Embryonic facial prominence (tissue), 1 donor: ENCODE data around the gene LCN9.
"Not testable (repeated sequence)": the region's sequence is repeated elsewhere in the genome, so short reads cannot be mapped to it uniquely, and the experiment has no call there.

Experiments
- DNase-seq: peaks from one replicate; pipeline ENCODE4 v3.0.0-alpha.2; 2016; ENCODE audit errors: extremely low spot score

The LCN9 gene

DNA sequence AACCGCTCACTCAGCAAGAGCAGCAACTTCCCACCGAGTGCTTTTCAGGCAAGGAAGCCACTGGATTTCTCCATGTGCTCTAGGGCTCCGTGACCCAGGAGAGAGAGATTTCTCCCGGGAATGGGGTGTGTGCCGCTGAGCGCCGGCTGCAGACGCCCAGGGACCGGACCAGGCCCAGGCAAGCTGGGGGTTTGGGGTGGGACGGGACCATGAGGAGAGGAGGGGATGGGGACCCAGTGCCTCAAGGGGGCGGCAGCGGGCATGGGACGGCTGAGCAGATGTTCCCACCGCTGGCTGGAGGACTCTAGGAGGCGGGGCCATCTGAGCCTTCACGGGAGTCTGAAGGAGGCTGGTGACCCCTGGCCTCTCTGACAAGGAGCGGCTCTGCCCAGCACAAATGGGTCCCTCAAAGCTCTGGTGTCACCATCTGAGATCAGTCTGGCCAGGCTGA lies 8.5 kb downstream of the LCN9 start:
- DNase-seq, result no peak

DNA sequence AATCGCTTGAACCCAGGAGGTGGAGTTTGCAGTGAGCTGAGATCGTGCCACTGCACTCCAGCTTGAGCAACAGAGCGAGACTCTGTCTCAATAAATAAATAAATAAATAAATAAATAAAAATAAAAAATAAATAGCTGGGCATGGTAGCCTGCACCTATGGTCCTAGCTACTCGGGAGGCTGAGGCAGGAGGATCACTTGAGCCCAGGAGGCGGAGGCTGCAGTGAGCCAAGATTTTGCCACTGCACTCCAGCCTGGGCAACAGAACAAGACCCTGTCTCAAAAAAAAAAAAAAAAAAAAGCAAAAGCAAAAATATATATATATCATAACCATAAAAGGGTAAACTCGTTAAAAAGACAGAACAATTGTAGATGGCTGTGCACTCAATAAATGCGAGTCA lies 9.7 kb downstream of the LCN9 start:
- not testable (repeated sequence) for DNase-seq

DNA sequence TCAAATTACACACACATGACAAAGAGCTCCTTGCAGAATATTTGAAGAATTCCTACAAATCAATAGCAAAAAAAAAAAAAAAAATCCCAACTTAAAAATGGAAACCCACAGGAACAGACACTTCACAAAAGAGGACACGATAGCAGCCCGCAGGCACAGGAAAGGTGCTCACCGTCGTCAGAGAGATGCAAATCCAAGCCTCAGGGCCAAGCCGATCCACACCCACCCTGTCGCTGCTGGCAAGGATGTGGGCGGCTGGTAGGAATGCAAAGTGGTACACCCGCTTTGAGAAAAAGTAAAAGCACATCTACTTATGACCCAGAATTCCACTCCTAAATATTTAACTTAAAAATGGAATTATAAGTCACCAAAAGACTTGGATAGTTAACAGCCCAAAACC lies 10.8 kb downstream of the LCN9 start:
- no peak for DNase-seq

DNA sequence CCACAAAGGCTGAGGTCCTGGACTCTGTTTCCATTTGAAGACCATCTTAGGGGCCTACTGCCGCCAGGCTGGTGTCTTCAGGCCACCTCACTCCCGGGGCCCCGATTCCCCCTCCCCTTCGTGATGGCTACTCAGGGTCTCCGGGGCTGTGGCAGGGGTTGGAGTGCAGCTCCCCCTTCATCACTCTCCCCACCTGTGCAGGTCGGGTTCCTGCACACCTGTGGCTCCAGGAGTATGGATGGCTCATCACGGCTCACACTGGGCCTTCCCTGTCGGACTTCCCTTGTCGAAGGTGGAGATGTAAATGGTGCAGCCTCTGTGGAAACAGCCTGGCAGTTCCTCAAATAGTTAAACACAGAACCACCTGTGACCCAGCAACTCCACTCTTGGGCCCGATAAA lies 11.9 kb downstream of the LCN9 start:
- no peak for DNase-seq

DNA sequence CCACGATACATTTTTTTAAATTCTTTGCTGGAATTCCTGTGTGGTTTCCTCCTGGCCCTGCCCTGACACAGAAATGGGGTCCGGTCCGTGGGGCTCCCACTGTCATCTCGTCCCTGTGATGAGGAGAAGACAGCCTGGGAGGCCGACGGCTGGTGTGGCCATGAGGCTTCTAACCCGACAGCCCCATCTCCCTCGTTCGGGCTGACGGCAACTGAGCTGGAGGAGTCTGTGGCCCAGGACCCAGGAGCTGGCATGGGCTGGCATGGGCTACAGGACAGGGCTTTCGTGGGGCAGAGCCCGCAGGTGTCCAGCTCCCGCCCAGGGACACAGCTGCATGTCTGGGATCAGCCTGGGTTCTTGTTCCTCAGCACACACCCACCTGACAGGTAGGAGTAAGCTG lies 13.8 kb downstream of the LCN9 start:
- DNase-seq, result no peak

DNA sequence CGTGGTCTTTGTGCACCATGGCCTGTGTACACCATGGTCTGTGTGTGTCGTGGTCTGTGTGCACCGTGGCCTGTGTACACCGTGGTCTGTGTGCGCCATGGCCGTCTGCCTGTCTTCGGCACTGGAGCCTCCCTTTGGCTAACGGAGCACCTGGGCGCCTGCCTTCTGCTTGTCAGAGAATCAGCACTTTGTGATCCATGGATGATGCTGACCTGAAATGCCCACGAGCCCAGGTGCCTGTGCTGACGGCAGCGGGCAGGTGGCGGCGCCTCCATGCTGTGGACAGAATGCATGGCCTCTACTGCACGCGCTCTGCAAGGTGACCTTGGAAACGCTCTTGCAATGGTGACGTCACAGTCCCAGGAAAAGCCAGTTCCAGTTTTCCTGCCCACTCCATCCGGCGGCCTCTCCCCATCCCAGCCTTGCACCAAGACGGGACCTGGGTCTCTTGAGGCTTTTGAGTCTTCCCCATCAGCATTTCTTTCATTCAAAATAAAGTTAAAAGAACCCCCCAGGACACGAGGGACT lies 14.6 kb downstream of the LCN9 start:
- DNase-seq, result no peak

DNA sequence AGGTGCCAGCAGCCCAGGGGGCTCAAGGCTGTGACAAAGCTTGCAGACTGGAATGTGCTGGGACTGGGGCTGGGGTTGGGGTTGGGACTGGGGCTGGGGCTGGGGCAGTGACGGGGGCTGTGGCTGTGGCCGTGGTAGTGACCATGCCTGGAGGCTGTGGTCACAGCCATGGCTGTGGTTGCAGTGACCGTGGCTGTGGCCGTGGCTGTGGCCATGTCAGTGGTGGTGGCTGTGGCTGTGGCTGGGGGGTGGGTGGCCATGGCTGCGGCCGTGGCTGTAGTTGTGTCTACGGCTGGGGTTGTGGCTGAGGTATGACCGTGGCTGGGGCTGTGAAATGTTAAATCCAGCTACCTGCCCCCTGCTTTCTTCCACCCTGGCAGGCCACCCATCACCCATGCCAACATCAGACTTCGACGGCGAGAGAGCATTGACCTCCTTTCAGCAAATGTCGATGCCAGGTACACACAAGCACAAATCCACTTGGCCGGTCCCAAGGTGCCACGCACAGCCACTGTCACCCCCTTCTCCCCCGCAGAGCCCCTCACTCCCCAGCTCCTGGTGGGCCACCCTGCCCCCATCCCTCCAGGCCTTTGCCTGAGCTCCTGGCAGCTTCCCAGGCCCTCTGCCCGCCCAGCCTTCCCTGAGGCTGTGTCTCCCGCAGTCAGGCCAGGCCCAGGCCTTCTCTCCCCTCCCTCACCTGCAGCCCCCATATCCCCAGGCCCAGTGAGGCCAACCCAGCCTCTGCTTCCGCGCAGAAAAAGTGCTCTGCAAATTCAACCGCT lies 15.3 kb downstream of the LCN9 start:
- DNase-seq, result no peak

DNA sequence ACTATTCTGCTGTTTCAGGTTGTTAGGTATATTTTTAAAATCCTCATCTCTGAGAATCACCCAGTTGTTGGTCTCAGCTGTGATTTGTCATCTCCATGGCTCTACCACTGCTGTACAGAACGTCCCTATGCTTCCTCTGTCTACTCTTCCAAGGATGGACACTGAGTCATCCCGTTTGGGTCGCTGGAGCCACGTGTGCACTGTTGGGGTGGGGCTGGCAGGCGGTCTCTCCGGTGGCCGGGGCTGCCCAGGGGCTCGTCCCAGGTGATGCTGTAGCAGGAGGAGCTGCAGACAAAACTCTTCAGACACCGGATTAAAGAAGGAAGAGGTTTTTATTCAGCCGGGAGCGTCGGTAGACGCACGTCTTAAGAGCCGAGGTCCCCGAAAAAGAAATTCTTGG lies 16.9 kb downstream of the LCN9 start:
- no peak for DNase-seq

DNA sequence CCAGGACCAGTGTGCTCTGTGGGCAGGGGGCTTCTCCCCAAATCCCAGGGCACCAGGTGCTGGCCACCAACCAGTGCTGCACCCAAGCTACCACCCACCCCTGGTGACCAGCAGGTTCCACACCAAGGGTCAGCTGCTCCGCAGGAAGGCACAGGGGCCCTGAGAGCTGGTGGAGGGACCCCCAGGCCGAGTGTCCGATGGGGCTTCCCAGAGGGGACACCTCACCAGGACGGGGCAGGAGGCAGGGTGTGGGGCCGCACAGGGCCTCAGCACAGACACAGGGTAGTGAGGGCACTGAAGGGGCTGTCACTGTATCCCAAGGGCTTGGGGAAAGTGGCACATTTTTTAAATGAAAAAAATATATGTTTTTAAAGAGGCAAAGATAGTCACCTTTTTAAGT lies 18.1 kb downstream of the LCN9 start:
- no peak for DNase-seq

DNA sequence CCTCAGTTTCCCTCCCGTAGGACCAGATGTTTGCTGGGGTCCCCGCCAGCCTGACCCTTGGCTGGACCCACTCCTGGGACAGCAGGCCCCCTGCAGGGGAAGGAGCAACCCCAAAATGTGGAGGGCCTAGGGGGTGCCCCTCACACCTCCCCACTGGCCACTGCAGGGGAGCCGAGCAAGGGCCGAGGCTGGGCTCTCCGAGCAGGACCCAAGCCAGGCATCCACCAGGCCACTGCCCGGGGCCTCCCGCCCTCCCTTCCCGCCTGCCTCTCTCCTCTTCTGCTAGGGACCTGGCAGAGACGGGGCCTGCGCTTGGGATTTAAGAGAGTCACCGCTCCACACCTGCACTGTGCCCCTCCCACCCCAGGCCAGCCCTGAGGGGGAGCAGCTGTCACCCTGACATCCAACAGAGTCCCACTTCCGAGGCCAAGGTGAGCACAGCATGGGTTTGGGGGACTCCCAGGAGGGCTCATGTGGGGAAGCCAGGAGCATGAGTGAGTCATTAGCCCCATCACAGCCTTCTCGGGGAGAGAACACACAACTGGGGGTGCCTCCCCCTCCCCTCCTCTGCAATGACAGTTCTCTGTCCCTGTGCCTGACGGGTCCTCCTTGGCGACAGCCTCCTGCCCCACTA lies 20.4 kb downstream of the LCN9 start:
- DNase-seq, result no peak

DNA sequence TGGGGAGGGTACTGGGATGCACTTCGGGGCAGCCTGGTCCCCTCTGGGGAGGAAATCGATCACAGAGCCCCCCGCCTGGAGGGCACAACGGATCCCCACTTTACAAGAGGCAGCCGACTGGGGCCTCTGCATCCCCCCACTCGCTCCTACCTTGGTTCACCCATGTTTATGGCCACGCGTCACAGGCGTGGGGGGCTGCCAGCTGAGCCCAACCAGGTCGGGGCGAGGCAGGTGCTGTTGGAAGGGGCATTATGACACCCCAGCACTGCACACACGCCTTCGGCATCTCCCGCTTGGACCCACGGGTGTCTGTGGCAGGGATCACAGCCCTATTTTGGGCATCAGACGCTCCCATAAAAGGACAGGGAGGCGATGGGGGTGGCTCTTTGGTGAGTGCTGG lies 21.6 kb downstream of the LCN9 start:
- no peak for DNase-seq

DNA sequence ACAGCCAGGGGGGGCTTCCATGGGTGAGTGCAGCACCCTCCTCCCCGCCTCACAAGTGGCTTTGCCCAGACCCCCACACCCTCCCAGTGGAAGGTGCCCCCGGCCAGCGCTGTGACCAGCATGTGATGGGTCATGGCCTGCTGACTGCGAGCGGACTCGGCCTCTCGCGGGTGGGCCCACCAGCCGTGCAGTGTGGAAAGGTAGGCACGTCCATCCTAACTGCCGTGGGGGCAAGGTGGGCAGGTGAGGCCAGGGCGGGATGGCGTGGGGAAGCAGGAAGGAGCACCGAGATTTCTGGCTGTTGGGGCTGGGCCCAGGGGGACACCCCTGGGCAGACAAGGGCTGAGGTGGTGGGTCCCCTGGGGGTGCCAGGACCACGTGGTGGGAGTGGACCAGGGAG lies 24.1 kb downstream of the LCN9 start:
- DNase-seq, result no peak

DNA sequence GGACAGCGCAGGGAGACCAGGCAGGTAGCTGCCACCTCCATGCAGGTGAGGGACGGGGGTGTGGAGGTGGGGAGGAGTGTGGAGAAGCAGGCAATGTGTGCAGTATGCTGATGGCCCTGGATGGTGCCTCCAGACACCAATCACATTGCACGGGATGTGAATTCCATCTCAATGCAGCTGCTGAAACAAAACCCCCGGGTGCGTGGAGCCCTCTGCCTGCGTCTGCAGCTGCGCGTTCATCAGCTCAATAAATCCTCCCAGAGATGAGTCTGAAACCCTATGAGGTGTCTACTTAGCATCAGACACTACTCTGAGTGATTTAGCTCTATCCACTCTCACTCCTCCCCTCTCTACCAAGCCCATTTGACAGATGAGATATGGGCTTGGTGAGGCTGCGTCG lies 25.9 kb downstream of the LCN9 start:
- DNase-seq, result no peak

DNA sequence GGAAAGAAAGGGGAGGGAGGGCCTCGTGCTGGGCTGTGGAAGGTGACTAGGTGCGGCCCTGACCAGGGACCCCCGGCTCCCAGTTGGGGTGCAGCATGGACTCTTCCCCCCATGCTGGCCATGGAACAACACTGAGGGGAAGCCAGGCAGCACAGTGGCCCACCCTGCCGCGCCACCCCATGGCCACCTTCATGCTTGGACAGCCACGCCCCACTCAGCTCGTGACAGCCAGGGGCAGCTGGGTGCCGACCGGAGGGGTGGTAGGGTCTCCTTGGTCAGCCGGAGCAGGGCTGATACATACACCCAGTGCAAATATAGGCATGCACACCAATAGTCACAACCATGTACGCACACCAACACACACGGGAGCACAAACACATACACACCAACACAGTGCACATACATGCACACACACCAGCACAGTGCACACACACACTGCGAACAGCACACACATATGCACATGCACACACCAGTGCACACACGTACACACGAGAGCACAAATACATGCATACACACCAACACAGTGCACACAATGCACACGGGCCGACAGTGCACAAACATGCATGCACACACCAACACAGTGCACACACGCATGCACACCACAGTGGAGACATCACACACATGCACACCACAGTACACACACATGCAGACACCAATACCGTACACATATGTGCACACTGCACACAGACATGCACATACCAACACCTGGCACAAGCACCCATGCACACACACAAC lies 27.9 kb downstream of the LCN9 start:
- no peak for DNase-seq

DNA sequence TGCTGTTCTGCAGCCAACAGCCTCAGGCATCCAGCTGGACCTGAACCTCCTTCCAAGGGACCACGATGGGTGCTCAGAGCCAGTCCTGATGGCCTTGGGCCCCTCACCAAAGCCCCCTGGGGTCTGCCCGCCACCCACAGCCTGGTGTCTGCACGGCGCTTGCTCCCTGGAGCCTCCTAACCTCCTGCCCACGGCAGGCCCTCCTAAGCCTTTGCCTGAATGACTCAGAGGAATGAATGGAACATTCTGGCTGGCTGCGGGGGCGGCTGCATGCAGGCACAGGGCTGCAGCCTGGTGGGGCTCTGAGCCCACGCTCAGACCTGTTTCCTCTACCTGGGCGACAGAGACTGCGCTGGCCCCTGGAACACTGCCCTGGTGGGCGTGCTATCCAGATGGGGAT lies 29.3 kb downstream of the LCN9 start:
- no peak for DNase-seq

DNA sequence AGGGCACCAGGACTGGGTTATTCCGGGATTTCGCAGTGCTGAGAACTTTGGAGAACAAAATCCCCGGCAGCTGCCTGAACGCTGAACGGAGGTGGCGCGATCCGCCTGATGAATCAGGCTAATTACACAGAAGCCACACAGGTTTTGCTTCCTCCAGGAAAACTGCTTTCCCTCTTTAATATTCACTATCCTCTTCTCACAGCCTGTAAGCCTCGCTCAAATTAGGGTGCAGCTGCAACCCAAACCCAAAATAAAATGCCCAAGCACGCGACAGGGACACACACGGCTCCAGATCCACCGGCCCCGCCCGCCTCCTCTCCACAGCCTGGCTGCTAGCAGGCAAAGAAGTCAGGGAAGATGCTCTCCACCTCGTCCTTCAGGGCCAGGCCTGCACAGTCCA lies 30.2 kb downstream of the LCN9 start:
- DNase-seq, result no peak

DNA sequence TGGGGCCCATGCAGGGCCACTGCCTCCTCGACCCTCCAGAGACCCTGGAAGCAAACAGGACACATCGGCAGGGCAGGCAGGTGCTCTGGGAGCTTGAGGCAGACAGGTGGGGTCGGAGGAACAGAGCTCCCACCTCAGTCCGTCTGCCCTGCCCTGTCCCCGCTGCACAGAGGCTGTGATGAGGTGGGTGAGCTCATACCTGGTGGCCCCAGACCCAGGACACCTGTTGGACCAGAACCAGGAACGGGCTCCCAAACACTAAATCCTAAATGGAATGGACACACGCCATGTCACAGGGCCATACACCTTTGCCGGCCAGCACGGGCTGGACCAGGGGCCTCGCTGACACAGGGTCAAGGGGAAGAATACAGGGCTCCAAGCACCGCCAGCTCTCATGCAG lies 30.7 kb downstream of the LCN9 start:
- DNase-seq, result no peak

DNA sequence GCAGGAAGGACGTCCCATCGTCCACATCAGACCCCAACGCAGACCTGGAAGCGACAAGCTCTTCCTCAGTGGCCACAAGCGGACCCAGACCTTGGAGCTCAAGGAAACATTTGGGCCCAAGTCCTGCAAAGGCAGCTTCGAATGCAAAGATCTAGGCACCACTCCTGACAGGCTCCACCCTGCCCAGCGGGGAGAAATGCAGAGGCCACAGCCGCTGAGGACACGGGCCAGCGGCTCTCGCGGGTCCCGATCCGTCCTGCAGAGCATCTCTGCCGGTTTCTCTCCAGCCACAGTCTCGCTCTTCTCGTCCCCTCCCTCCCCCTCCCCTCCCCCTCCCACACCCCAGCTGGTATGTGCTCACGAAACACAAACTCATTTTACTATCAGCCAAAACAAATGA lies 31.3 kb downstream of the LCN9 start:
- DNase-seq, result no peak

DNA sequence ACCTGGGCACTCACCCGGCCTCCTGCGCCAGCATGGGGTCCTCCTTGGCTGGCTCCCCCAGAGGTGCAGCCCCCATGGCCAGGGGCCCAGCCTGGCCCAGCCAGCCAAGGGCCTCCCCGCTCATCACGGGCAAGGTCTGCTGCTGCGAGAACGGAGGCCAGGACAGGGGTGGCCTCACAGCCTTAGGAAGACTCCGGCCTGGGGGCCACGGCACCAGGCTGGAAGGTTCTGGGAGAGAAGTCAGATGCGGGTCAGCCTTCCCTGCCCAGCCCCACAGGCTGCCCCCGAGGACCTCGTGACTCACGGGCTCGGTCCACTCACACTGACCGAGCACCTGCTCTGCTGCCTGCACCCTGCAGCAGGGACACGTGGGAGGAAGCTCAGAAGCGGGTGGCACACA lies 31.9 kb downstream of the LCN9 start:
- no peak for DNase-seq

DNA sequence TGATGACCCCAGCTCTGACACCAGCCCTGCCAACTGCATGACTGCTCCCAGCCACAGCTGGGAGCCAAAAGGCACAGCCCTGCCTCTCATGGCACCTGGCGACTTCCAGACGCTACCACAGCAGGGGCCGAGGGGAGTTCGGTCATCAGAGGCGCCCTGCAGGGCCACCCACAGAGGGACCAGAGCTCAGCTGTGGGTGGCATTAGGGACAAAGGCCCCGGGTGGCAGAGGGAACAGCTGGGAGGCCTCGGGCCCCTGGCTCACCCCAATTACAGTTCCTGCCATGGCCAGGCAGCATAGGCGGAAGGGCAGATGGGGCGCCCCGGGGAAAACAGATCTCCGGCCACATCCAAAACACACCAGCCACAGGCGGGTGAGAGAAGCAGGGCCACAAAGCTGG lies 32.5 kb downstream of the LCN9 start:
- DNase-seq, result no peak

DNA sequence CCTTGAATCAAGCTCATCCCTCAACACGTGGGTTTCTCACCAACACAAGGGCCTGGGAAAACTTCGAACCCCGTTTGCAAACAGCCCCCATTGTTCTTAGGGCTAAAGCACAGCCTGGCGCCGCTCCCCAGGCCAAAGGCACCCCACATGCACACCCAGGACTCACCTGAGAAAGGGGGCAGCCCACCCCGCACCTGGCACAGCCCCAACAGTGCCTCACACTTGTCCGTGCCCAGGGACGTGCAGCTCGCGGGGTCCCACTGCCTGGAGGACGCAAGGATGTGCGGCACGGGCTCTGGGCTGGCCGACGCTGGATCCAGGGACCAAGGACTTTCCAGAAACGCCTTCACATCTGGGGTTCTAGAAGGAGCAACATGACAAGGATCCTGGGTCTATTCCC lies 33.3 kb downstream of the LCN9 start:
- DNase-seq, result no peak

DNA sequence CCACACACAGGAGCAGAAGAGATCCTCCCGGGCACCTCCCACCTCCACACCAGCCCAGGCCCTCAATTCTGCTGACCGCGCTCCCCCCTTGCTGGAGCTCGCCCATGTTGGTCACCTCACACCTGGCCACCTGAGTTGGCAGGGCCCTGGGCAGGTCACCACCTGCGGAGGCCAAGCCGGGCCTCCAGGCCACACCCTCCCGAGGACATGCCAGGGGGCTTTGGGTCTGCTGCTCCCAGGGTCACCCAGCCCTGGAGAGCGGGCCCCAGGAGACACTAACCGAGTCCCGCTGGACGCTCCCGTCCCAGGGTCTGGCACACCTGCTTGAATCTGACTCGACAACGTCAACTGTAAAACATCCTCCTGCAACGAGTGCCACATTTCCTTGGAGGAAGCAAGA lies 34.1 kb downstream of the LCN9 start:
- DNase-seq, result no peak

DNA sequence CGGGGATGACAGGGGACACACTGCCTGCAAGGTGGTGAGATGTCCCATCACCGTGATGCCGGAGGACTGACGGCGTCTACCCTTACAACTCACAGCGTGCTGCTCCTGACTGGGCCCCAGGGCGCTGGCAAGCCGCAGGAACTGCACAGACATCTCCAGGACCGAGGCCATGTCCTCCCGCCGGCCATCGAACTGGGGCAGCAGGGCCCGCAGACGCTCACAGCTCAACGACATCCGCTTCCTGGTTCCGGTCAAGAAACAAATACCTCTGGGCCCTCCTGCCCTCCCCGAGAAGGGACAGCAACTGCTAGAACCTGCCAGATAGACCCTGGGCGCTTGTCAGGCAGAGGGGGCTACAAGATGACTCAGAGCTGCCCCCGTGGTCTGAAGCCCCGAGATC lies 35.1 kb downstream of the LCN9 start:
- DNase-seq, result no peak
